IMR-90 (cell line): ENCODE measurements around the gene KCNQ2.

Source experiments
- POLR2A ChIP-seq: IDR thresholded peaks from 2 replicates; pipeline ENCODE4 v1.6.1; 2012; ENCODE audit warnings: mild to moderate bottlenecking, low read depth, low read length
- RAD21 ChIP-seq: IDR thresholded peaks from 2 replicates; pipeline ENCODE4 v1.6.1; 2012; ENCODE audit warnings: low read length, improper control_type of control experiment
- TF ChIP-seq, protein P1 (sequence below): conservative IDR thresholded peaks from 2 replicates; pipeline ENCODE4 v1.5.1; 2012; ENCODE audit warnings: mild to moderate bottlenecking, low read depth, low read length, improper control_type of control experiment

DNA sequence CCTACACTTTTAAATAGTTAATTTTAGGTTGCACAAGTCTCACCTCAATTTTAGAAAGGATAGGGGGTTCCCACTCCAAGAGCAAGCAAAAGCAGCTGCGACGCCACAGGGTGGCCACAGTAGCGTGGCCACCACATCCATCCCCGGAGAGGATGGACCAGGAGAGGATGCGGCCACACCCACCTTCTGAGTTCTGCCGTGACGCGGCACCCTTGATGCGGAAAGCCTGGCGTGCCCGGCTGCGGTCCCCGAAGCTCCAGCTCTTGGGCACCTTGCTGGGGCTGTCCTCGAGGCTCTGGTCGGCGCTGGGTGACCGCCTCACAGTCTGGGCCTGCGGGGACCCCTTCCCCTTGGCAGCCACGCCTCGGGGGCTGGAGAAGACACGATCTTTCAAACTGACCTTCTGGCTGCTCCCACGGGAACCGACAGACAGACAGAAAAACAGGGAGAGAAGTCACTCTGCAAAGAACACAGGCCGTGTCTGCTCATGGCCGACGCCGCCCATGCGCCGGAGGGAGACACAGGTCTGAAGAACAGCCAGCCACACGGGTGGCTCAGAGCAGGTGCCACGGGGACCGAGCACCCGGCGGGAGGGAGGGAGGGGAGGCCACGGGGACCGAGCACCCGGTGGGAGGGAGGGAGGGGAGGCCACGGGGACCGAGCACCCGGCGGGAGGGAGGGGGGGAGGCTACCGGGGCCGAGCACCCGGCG lies 57.6 kb downstream of the KCNQ2 start:
- TF ChIP-seq POLR2A: no peak
- TF ChIP-seq, protein P1, sequence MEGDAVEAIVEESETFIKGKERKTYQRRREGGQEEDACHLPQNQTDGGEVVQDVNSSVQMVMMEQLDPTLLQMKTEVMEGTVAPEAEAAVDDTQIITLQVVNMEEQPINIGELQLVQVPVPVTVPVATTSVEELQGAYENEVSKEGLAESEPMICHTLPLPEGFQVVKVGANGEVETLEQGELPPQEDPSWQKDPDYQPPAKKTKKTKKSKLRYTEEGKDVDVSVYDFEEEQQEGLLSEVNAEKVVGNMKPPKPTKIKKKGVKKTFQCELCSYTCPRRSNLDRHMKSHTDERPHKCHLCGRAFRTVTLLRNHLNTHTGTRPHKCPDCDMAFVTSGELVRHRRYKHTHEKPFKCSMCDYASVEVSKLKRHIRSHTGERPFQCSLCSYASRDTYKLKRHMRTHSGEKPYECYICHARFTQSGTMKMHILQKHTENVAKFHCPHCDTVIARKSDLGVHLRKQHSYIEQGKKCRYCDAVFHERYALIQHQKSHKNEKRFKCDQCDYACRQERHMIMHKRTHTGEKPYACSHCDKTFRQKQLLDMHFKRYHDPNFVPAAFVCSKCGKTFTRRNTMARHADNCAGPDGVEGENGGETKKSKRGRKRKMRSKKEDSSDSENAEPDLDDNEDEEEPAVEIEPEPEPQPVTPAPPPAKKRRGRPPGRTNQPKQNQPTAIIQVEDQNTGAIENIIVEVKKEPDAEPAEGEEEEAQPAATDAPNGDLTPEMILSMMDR: no peak
- TF ChIP-seq RAD21: no peak
